Kidney (tissue), 14 donors: ENCODE results near the gene LIMK2. TPM values are rescaled to one million over a fixed set of nuclear protein-coding genes. Genes with fewer than 3 reads are reported as not detected.
"Not testable (repeated sequence)": the region's sequence is repeated elsewhere in the genome, so short reads cannot be mapped to it uniquely, and the experiment has no call there.

Source experiments
- DNase-seq, 5 donors: peaks; one replicate each; pipeline ENCODE4 v3.0.0-alpha.2; 2013 to 2020
- FAIRE-seq: peaks from 2 replicates; lab custom pipeline; 2012; peaks lifted over from hg19 to GRCh38; lab: Jason Lieb, UNC
- H3K27ac ChIP-seq, 2 donors: one replicate each; pipeline ENCODE4 v1.7.0; 2013; ENCODE audit warnings: low read depth in 2 of 2, low read length in 2 of 2, inconsistent platforms in 1 of 2
- H3K27me3 ChIP-seq: one replicate; pipeline ENCODE4 v1.7.1; 2013; ENCODE audit warnings: low read length, inconsistent platforms; ENCODE audit not compliant: control insufficient read depth, insufficient read depth
- H3K36me3 ChIP-seq, 3 donors: one replicate each; pipeline versions ENCODE4 v1.7.0 to v1.7.1; 2013; ENCODE audit warnings: low read length in 3 of 3, control low read depth in 1 of 3, inconsistent platforms in 1 of 3; ENCODE audit not compliant: insufficient read depth in 3 of 3, control insufficient read depth in 2 of 3
- H3K4me1 ChIP-seq, 3 donors: one replicate each; pipeline versions ENCODE4 v1.7.0 to v1.7.1; 2013; ENCODE audit warnings: low read length in 3 of 3, inconsistent platforms in 1 of 3, low read depth in 1 of 3; ENCODE audit not compliant: control insufficient read depth in 2 of 3, insufficient read depth in 2 of 3
- H3K4me3 ChIP-seq, 3 donors: one replicate each; pipeline versions ENCODE4 v1.7.0 to v1.8.1; 2013; ENCODE audit warnings: low read length in 3 of 3, control low read depth in 1 of 3, inconsistent platforms in 1 of 3
- H3K9ac ChIP-seq, 3 donors: one replicate each; pipeline versions ENCODE4 v1.7.0 to v1.7.1; 2013; ENCODE audit warnings: low read length in 3 of 3, control low read depth in 1 of 3, inconsistent platforms in 1 of 3
- H3K9me3 ChIP-seq, 3 donors: one replicate each; pipeline versions ENCODE4 v1.7.0 to v1.7.1; 2013; ENCODE audit warnings: low read length in 3 of 3, control low read depth in 1 of 3, inconsistent platforms in 1 of 3; ENCODE audit not compliant: control insufficient read depth in 2 of 3, insufficient read depth in 1 of 3
- CTCF ChIP-seq: IDR thresholded peaks from 3 replicates; pipeline ENCODE4 v1.5.1; 2012; ENCODE audit warnings: mild to moderate bottlenecking, moderate library complexity, borderline replicate concordance; ENCODE audit not compliant: insufficient read depth; ENCODE audit errors: extremely low read depth
- intact Hi-C: fragments of 100-400 bp; cut with DNase I; formaldehyde crosslinking; loops from one replicate; pipeline ENCODE4 v1.11.1; 2022
- polyA plus RNA-seq: library from polyadenylated mRNA; stranded (reverse); fragments of 350-450 nt; fragmentation: Illumina TruSeq; extraction: RNeasy Lipid Tissue Mini Kit (QIAGEN cat#74804); gene quantifications from one replicate; pipeline ENCODE4 v1.2.3, GENCODE V29; 2014; ENCODE audit warnings: low read depth, low replicate concordance; ENCODE audit not compliant: insufficient read depth
- total RNA-seq: library from RNA; stranded (reverse); fragmentation: NEBNext Ultra II Directional; extraction: Animal tissue kit (Norgen Biotek cat#: 25700); gene quantifications from one replicate; pipeline ENCODE4 v1.2.1, GENCODE V29; 2021
- donor health status: control.
- donor health status: control.
- donor health status: control.
- donor health status: control.
- donor health status: control.
- donor health status: DM: yes; HTN: yes; CAD: no.
- donor health status: Normal renal cell carcinoma (clear cell type).

Gene LIMK2
- total and polyA plus RNA-seq, 2 donors from 2014 or later, result 20.3 to 48.2 TPM

GRCh38 chr22:31222736-31223135 is 10.6 kb downstream of the LIMK2 start:
- Histone ChIP-seq H3K27ac (no peak overlapping the region), H3K4me3 (no peak overlapping the region), H3K4me1 (peaks cover 0 to 4% (median 4%) of the 10 kb centered on the region in 3 donors), H3K27me3 (no peaks in the 10 kb centered on the region), H3K9me3 (no peaks in the 10 kb centered on the region), H3K36me3 (peaks cover 0 to 4% (median 0%) of the 10 kb centered on the region in 3 donors), H3K9ac (no peak overlapping the region)
- no peak for DNase-seq
- no peak for FAIRE-seq
- TF ChIP-seq CTCF, result no peak
- intact Hi-C loops, result no loop called here

- Histone ChIP-seq H3K27ac (no peak overlapping the region), H3K4me3 (no peak overlapping the region), H3K9ac (no peak overlapping the region), H3K27me3 (no peaks in the 10 kb centered on the region), H3K36me3 (peaks cover 0 to 4% (median 0%) of the 10 kb centered on the region in 3 donors), H3K9me3 (no peaks in the 10 kb centered on the region), H3K4me1 (peaks cover 0 to 4% (median 3%) of the 10 kb centered on the region in 3 donors)
- no peak for FAIRE-seq
- TF ChIP-seq CTCF, result no peak
- DNase-seq, result no peak
- intact Hi-C loops, result no loop called here
These were observed 11.7 kb downstream of the LIMK2 start for GRCh38 chr22:31223786-31224191.

- DNase-seq, H3K4me3 ChIP-seq, H3K27me3 ChIP-seq, intact Hi-C loops, H3K36me3 ChIP-seq, H3K4me1 ChIP-seq, H3K9ac ChIP-seq, H3K9me3 ChIP-seq, FAIRE-seq, H3K27ac ChIP-seq: not testable (repeated sequence)
These were observed 12.6 kb downstream of the LIMK2 start for GRCh38 chr22:31224691-31225090.

GRCh38 chr22:31227186-31227585 is 15.1 kb downstream of the LIMK2 start:
- Histone ChIP-seq H3K27ac (no peak overlapping the region), H3K27me3 (no peaks in the 10 kb centered on the region), H3K4me3 (no peak overlapping the region), H3K4me1 (peaks cover 0 to 20% (median 14%) of the 10 kb centered on the region in 3 donors), H3K9me3 (no peaks in the 10 kb centered on the region), H3K36me3 (peaks cover 0 to 3% (median 0%) of the 10 kb centered on the region in 3 donors), H3K9ac (no peak overlapping the region)
- FAIRE-seq (no peak), DNase-seq (no peak)
- no peak for TF ChIP-seq CTCF
- intact Hi-C loops, result no loop called here
